AG09319 (cell line): ENCODE data around the gene CAVIN2.

ENCODE experiments used
- DNase-seq: peaks from one replicate; pipeline ENCODE4 v3.0.0-alpha.2; 2010; ENCODE audit warnings: low read depth; ENCODE audit errors: extremely low read depth
- CTCF ChIP-seq: IDR thresholded peaks from 2 replicates; pipeline ENCODE4 v1.5.1; 2011; ENCODE audit warnings: low read depth, mild to moderate bottlenecking, inconsistent platforms, low read length, moderate library complexity

CAVIN2 gene

GRCh38 chr2:191856111-191856876 is 9.4 kb upstream of the CAVIN2 start:
- DNase-seq = no peak
- no peak for TF ChIP-seq CTCF

- DNase-seq = no peak
- TF ChIP-seq CTCF = no peak
Measured at GRCh38 chr2:191855382-191855781, 8.5 kb upstream of the CAVIN2 start.

GRCh38 chr2:191854382-191855372 is 7.8 kb upstream of the CAVIN2 start:
- no peak for TF ChIP-seq CTCF
- DNase-seq = no peak

GRCh38 chr2:191853843-191854242 is 7.0 kb upstream of the CAVIN2 start:
- no peak for DNase-seq
- TF ChIP-seq CTCF = no peak

GRCh38 chr2:191851158-191851557 is 4.3 kb upstream of the CAVIN2 start:
- DNase-seq = no peak
- no peak for TF ChIP-seq CTCF

- no peak for DNase-seq
- TF ChIP-seq CTCF = no peak
Measured at GRCh38 chr2:191848771-191849767, 2.2 kb upstream of the CAVIN2 start.
